ENCODE results near the gene LTF. TPM values are rescaled to one million over a fixed set of nuclear protein-coding genes. Genes with fewer than 3 reads are reported as not detected.

The LTF gene
- polyA plus RNA-seq, 4 donors: 1.6 to 3.6 (median 2.6) TPM

DNA sequence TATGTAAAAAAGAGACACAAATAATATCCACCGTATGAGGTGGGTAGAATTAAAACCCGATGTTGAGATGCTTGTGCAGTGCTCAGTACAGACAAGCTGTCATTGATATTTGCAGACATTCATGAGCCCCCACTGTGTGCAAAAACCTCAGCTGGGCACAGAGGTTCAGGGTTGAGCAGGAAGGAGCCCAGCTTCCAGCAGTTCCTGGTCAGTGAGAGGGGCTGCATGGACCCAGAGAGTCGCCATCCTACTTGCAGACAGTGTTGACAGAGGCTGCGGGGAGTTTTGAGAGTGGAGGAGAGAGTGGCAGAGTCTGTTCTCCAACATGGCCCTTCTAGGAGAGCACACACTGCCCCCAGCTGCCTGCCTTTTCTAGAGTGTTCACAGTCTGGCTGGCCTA is 6.1 kb upstream of the LTF start:
- no peak for DNase-seq (ENCODE audit: low read depth in 4 of 4, low spot score in 2 of 4)

DNA sequence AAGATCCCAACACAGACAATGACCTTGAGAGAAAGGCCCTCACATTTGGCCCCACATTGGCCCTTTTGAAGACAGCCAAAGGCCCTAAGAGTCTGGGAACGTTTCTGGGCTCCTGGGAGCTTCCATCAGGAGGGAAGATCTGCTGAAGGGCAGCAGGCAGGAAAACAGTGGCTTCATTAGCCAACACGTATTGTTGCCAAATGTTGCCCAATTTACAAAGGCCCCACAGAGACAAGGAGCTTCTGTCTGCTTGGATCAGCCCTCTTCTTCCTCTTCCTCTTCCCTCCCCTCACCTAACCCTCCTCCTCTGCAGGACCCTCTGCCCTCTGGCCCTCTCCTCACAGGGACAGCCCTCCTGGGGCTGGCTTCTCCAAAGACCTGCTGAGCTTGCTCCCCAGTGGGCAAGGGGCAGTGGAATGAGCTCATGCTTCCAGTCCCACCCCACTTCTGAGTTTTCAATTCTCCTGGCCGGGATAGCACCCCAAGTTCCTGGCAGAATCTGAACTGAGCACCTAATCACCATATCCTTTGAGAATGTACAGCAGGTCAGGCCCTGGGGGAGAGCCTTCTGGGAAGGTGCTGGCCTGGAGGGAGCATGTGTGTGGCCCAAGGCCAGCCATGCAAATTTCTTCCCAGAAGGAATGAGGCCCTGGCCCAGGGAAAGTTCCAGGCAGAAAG is 5.1 kb upstream of the LTF start:
- DNase-seq (ENCODE audit: low read depth in 4 of 4, low spot score in 2 of 4): no peak

DNA sequence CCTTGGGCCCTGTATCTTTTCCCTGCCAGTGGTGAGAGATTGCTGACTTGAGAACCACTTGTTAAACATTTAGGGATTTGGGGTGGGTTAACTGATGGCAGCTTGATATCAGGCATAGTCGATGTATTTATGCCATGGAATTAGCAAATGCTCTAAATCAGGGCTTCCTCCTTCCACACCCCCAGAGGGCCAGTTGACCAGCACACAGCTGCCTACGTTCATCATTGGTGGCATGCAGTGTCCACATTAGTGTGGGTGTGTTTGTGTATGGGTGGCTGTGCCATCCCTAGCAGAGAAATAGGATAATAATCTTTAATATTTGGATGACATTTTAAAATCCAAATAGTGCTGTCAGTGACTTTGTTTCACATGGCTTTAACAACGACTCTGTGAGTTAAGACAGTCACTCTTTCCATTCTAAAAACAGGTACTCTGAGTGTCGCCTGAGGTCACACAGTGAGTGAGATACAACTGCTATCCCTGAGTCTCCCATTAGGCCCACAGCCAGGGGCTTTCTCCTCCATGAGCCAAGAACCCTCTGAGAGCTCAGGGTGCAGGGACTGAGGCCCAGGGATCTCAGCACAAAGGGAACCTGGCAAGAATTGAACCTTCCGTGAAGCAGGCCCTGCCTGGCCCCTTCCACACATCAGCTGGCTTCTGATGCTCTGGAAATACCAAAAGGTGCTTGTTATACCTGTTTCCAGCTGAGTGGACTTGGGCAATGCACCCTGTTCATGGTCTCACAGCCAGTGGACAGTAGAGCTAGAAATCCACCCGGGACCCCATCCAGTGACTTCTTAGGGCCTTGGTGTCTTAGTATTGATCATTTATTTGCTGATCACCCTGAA is 4.3 kb upstream of the LTF start:
- no peak for DNase-seq (ENCODE audit: low read depth in 4 of 4, low spot score in 2 of 4)

DNA sequence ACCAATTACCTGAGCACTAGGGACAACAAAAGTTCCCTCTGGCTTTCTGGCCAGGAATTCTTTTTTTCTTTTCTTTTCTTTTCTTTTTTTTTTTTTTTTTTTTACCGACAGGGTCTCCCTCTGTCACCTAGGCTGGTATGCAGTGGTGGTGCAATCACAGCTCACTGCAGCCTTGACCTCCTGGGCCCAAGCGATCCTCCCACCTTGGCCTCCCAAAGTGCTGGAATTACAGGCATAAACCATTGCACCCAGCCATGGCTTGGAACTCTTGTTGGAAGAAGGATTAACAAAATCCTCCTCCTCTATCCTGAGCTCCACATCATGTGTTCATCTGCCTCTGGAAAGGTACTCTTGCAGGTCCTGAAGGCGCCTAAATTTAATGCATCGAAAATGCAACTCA is 2.9 kb upstream of the LTF start:
- no peak for DNase-seq (ENCODE audit: low read depth in 4 of 4, low spot score in 2 of 4)

DNA sequence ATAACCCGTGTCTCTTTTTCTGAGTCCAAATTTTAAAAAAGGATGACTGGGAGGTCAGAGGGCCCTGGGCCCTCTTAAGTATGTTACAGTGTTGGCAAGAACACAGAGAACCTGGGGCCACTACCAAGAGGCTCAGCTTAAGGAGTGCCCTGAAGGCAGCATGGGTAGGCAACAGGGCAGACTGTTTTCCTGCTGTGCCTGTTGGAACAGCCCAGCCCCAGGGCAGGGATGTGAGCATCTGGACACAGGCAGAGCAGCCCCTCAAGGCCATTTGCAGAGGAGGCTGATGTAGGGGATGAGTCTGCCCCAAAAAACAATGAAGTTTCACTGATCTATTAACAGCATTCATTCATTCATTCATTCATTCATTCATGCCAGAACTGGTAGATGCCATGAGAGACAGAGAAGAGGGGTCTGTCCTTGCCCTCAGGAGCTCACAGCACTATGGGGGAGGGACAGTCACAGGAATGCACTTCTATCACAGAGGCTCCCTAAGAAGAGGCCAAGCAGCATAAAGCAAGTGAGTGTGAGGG is 2.2 kb upstream of the LTF start:
- DNase-seq (ENCODE audit: low read depth in 4 of 4, low spot score in 2 of 4): no peak

DNA sequence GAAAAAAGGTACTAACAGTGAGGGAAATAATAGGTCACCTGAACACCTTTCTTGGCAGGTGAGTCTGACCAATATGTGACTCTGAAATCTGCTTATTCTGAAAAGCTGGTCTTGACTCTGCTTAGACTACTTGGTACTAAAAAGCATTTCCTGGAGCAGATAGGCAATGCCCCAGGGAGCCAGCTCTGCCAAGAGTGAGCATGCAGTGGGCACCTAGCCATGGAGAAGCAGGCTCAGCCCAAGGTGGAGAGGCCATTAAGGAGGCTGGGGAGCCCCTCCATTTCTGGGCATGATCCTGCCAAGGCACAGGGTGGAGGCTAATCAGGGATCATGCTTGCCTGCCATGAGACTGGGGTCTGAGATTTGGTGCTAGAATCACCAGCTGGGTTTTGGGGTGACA is 1.6 kb upstream of the LTF start:
- no peak for DNase-seq (ENCODE audit: low read depth in 4 of 4, low spot score in 2 of 4)

DNA sequence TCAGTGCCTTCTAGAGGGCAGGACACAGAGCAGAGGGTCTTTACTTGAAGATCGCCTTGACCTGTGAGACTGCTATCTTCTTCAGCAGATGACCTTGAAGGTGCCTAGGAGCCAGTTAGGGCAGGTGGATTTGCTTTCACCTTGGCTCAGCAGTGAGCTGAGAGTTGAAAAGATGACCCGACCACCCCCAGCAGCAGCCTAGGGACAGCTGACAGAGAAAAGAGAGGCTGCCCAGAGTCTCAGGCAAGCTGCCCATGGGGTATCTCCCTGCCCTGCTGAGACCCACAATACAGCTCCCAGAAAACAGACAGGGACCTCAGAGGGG is 453 bp upstream of the LTF start:
- no peak for DNase-seq (ENCODE audit: low read depth in 4 of 4, low spot score in 2 of 4)

DNA sequence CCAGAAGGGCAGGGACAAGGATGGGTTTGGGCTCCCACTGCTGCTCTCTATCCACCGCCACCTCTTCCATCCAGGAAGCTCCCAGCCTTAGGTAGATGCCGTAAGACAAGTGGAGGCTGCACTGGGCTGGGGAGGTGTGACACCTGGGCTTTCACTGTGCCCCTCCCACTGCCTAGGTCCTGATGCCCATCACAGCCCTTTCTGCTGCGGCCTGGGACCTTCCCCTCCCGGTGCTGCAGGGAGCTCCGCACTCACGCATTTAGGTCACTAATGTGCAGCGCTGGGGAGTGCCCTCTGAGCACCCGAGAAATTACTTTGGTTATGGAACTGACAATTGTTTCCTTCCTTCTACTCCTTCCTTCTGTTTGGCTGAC is 850 bp downstream of the LTF start:
- DNase-seq (ENCODE audit: low read depth in 4 of 4, low spot score in 2 of 4): no peak

DNA sequence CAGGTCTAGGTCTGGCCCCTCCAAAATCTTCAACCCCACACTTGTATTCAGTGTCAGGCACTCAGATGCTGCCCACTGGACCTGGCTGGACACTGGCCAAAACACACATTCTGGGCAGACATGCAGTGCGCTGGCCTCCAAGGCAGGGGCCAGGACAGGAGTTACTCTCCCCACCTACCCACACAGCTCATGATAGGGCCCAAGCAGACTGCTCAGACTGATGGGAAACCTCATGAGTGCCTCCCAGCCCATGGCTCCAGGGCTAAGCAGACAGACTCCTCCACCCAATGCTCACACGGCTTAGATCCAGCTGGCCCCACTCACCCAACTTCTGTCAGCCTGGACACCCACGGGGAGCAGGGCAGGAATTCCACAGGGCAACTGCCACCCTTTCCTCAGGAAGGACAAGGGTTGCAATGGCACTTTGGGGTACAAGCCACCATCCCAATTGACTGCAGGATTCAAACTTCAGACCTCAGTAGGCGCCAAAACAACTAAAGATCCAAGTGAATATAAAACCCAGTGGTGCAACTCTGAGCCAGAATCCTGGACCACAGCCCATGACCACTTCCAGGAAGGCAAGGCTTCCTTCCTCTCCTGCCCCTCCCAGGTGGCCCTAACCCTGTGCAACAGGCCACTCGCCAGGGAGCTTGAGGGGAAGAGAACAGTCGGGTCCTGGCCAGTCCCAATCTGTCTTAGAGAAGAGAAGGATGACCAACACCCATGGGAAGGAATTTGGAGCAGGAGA is 1.4 kb downstream of the LTF start:
- DNase-seq (ENCODE audit: low read depth in 4 of 4, low spot score in 2 of 4): no peak

DNA sequence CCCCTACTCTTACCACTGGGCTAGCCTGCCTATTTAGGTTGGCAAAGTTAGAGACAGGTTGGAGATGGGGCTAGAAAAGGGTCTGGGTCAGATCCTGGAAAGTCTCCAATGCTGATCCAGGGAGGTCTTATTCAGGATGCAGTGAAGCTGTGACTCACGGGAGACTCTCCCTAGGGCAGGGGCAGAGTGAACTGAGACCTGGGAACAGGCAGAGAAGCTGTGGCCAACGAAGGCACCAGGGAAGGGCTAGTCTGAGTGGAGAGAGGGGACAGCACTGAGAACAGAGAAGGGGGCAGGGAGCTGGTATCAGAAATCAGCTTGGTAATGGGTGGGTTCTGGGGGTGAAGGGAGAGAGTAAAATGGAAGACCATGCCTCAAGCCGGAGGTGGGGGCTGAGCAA is 2.2 kb downstream of the LTF start:
- DNase-seq (ENCODE audit: low read depth in 4 of 4, low spot score in 2 of 4): no peak

DNA sequence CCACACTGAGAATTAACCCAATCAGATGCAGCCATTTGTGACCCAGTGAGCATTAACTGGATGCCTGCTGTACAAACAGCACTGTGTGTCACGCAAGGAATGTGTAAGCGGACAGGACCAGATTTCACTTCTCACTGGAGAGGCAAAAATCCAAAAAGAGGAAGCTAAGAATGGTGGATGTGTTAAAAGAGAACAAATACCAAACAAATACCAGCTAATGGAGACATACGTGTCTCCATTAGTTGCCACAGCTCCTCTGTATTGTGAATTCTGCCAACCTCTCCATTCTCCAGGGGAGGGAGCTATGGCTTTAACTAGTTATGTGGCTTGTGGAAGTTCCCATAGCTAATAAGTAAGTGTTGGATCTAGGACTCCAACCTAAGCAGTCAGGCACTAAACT is 2.6 kb downstream of the LTF start:
- no peak for DNase-seq (ENCODE audit: low read depth in 4 of 4, low spot score in 2 of 4)

DNA sequence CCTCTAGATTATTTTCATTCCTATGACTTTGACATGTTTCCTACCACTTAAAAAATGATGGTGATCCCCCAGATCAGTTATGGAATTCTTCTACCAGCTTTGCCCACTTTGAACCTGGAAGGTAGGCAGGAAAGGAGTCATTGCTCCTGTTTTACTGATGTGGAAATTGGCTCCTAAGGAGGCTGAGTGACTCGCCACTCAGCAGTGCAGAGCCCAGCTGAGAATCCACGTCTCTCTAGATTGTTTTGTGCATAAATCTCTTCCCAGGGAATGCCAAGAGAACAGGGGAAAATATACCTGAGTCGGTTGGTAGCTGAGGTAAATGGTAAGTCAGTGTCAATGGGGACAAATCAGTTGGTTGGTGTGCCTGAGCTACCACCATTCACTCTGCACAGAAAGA is 4.7 kb downstream of the LTF start:
- no peak for DNase-seq (ENCODE audit: low read depth in 4 of 4, low spot score in 2 of 4)

DNA sequence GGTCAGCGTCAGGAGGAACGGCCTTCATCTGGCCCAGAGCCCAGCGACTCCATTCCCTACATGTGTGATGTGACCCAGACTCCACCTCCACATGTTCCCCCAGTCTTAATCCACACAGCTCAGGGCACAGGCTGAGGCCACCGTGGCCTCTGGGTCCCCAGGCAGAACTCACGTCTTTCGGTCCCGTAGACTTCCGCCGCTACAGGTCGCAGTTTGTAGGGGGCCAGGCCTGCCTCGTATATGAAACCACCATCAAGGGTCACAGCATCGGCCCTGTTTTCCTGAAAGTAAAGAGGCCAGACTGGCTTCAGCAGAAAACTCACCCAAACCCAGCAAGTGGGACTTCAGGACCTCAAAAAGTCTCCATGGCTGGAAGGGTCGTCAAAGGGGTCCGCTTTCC is 8.6 kb downstream of the LTF start:
- DNase-seq (ENCODE audit: low read depth in 4 of 4, low spot score in 2 of 4): no peak

DNA sequence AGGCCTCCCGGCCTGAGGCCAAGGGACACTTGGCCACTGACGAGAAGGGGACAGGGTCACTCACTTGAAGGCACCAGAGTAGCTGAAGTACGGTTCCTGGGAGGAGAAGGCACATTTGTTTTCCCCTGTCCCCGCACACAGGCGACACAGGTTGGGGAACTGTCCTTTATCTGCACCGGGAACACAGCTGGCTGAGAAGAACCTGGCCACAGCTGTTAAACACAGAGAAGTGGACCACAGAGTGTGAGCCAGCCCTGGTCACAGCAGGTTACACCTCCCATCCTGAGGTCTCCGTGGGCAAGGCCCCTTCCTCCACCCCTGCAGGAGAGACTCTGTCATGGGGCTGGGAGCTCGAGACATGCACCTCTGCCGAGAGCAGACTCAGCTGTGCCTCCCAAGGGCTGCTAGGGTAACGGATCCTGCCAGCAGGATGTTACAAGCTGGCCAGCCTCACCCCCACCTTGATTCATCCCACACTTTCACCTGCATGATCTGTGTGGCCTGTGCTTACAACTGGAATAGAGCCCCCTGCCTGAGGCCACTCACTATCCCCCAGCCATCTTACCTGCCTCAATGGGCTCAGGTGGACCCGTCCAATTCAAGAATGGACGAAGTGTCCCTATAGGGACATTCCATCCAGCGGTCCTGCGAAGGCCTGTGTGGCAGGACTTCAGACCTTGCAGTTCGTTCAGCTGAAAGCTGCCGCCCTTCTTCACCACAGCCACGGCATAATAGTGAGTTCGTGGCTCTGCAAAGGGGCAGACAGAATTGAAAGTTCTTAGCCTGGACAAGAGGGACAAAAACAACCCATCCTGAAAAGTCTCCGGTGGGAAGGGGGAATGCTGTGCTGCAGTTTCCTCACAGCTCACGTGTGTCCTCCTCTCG is 9.2 kb downstream of the LTF start:
- DNase-seq (ENCODE audit: low read depth in 4 of 4, low spot score in 2 of 4): no peak

DNA sequence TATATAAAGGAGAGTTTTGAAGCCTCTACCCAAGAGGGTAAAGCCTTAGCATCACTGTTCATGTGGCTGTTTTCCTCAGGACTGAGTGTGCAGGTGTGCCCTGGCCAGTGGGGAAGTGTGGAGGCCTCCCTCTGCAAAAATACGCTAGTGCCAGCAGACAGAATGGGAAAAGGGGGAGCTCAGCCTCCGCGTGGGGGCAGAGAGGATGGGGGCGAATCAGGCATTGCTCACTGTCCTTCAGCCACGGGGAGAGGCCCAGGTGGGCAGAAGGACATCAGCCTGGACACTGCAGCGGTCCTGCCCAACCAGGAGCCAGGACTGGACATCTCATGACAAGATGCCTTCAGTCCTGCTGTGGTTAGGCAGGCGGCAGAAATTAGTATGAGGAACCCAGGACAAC is 10.1 kb downstream of the LTF start:
- DNase-seq (ENCODE audit: low read depth in 4 of 4, low spot score in 2 of 4): no peak

DNA sequence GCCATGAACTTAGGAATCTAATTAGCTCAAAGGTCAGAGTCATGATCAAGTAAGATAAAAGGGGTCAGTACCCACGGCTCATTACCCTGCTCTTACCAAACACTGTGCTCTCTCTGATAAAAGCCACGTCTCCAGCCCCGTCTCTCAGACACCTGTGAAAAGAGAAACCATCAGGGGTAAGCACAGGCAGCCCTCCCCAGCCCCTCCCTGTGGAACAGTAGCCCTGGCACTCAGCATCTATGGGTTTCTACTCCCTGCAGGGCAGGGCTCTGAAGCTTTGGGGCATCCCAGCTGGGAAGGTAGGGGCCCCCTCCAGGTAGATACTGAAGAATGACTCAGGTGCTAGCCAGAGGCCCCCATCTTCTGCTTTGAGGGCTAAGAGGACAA is 10.5 kb downstream of the LTF start:
- DNase-seq (ENCODE audit: low read depth in 4 of 4, low spot score in 2 of 4): no peak

DNA sequence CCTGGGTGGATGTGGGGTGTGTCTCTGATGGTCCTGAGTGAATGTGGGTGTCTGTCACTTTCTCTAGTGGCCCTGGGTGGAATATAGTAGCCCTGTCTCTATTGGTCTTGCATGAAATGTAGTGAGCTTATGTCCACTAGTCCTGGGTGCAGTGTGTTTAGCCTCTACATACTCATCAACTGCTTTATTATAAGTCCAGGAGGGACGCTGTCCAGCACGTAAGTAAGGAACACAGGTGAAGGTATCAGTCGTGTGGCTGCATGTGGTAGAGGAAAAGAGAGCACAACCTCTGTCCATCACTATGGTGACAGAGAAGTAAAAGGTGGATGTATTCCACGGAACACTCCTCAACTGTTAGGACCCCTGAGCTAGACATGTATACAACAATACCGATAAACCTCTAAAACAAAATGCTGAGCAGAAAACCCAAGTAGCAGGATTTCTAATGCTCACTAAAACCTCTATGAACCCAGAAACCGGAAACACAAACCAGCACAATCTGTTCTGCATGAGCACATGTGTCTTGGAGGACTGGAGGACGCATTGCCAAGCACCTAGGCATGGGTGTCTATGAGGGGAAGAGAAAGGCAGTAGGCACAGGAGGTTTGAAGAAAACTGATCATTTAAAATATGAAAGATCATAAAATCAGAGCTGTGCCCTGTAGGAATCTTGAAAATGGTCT is 11.0 kb downstream of the LTF start:
- no peak for DNase-seq (ENCODE audit: low read depth in 4 of 4, low spot score in 2 of 4)

DNA sequence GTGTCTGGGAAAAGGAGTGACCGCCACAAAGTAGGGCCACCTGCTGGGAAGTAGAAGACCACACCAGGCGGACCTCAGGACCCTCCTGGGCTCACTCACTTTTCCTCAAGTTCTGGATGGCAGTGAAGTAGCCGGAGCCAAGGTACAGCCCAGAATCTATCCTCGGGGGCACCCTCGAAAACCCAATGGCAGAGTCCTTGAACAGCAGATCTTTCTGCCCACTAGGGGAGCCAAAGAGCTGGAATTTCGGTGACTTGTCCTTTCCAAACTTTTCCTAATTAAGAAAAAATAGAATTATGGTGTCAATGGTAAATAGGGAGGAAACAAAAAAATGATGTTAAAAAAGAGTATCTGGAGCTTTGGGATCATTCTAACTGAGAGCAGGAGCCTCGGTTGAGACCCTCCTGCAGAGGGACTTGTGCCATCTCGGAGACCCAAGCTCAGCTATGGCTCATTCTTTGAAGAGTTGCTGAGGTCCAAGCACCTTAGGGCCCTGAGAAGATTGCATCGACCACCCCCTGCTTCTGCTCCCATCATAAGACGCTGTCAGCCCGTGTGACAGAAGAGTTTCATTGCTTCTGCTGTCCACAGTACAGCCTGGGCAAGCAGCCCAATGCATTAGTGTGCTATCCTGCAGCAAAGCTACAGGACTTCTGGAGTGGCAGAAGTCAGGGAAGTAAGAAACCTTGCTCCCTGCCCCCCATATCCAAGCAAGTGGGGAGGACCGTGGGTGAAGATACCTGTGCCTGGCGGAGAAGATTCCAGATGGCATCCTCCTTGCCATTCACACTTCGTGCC is 14.8 kb downstream of the LTF start:
- no peak for DNase-seq (ENCODE audit: low read depth in 4 of 4, low spot score in 2 of 4)

DNA sequence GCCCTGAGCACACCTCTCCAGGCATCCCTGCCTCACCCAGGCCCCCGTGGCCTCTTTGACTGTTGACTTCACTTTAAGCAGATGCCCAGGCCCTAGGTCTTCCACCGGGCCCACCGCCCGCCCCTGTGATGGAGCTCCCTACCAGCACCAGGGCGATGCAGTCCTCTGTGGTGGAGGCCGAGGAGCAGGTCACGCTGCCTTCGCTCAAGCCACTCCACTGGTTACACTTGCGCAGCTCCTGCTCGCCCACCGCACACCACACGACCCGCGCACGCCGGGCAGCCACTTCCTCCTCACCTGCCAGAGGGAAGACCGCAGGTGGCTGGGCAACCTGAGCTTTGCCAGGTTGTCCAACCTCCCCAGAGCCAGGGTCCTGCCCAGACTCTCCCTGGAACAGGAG is 16.0 kb downstream of the LTF start:
- DNase-seq (ENCODE audit: low read depth in 4 of 4, low spot score in 2 of 4): no peak
